K562 (cell line): Measurements from ENCODE around the gene NEDD1. TPM values are rescaled to one million over a fixed set of nuclear protein-coding genes. Genes with fewer than 3 reads are reported as not detected.

Experiments used
- ATAC-seq: fragments of 200-7000 bp; cut with Tn5 transposase; 3 replicates; pipeline ENCODE4 v1.9.1; 2020; ENCODE audit warnings: moderate library complexity
- BruUV-seq: library from RNA; stranded (reverse); fragments of 400-500 nt; replicated peaks from 2 replicates; lab custom pipeline; 2021; lab: Mats Ljungman, UMichigan
- CTCF ChIA-PET: fragments of 300-600 bp; formaldehyde crosslinking; extraction: SDS; loops from one replicate; lab custom pipeline; 2021; ENCODE audit warnings: low intra/inter-chr PET ratio; lab: Yijun Ruan, JAX
- POLR2A ChIA-PET: fragments of 300-600, 350-650 bp; sonication (Branson Sonifier 250); formaldehyde crosslinking; extraction: SDS; loops from one replicate; lab custom pipeline; 2021; ENCODE audit warnings: antibody characterized with exemption, inconsistent platforms; lab: Yijun Ruan, JAX
- DNase-seq, 4 experiments: peaks; one replicate each; pipeline versions ENCODE4 v3.0.0 to v3.0.0-alpha.2; 2011 to 2018; ENCODE audit warnings: low spot score in 3 of 4, mixed read lengths in 3 of 4; ENCODE audit errors: extremely low read depth in 1 of 4
- FAIRE-seq: peaks from 2 replicates; lab custom pipeline; 2011; peaks lifted over from hg19 to GRCh38; lab: Jason Lieb, UNC
- H2AFZ ChIP-seq: 2 replicates; pipeline ENCODE4 v1.6.0; 2011; ENCODE audit warnings: low read depth, low read length, control low read depth, inconsistent platforms
- H3K27ac ChIP-seq: fragments of 200-600 bp; 3 replicates; pipeline ENCODE4 v1.8.0; 2011; ENCODE audit warnings: low read depth, mild to moderate bottlenecking, control low read depth, inconsistent platforms, low read length, moderate library complexity, mixed read lengths; ENCODE audit errors: extremely low read depth
- H3K27me3 ChIP-seq, 2 experiments: fragments of 300-600 bp in 1 of 2; 2 replicates in 1 of 2; 3 replicates in 1 of 2; pipeline versions ENCODE4 v1.6.0 to v1.8.0; 2011; ENCODE audit warnings: inconsistent platforms in 2 of 2, low read length in 2 of 2, mild to moderate bottlenecking in 1 of 2, mixed read lengths in 1 of 2, moderate library complexity in 1 of 2; ENCODE audit not compliant: control insufficient read depth in 2 of 2, insufficient read depth in 2 of 2
- H3K36me3 ChIP-seq: fragments of 300-600 bp; 3 replicates; pipeline ENCODE4 v1.8.0; 2011; ENCODE audit warnings: mild to moderate bottlenecking, low read length, inconsistent platforms; ENCODE audit not compliant: control insufficient read depth, insufficient read depth
- H3K4me1 ChIP-seq, 2 experiments: fragments of 200-600 bp in 1 of 2; replicated peaks in 1 of 2; 2 replicates in 1 of 2; 3 replicates in 1 of 2; pipeline versions ENCODE4 v1.5.1 to v1.8.0; 2011; ENCODE audit warnings: inconsistent platforms in 2 of 2, low read length in 2 of 2, mild to moderate bottlenecking in 1 of 2, mixed read lengths in 1 of 2, moderate library complexity in 1 of 2; ENCODE audit not compliant: control insufficient read depth in 2 of 2, insufficient read depth in 2 of 2
- H3K4me2 ChIP-seq: 2 replicates; pipeline ENCODE4 v1.6.1; 2011; ENCODE audit warnings: low read length, control low read depth, inconsistent platforms, mixed read lengths; ENCODE audit not compliant: insufficient read depth
- H3K4me3 ChIP-seq: fragments of 200-600 bp; sonication (generic), shearing (Covaris generic); 2 replicates; pipeline ENCODE4 v1.5.1; 2016; ENCODE audit warnings: control low read depth, inconsistent platforms
- H3K79me2 ChIP-seq: fragments of 200-600 bp; 3 replicates; pipeline ENCODE4 v1.8.0; 2011; ENCODE audit warnings: low read length, inconsistent platforms; ENCODE audit not compliant: control insufficient read depth, insufficient read depth
- H3K9ac ChIP-seq, 2 experiments: 2 replicates each; pipeline versions ENCODE4 v1.6.0 to v1.6.1; 2011; ENCODE audit warnings: low read depth in 2 of 2, low read length in 2 of 2, control low read depth in 1 of 2, inconsistent platforms in 1 of 2, mild to moderate bottlenecking in 1 of 2, mixed read lengths in 1 of 2; ENCODE audit not compliant: insufficient read depth in 1 of 2
- H3K9me1 ChIP-seq: one replicate; pipeline ENCODE4 v1.6.0; 2011; ENCODE audit warnings: inconsistent platforms, mild to moderate bottlenecking, low read length, moderate library complexity; ENCODE audit not compliant: control insufficient read depth, insufficient read depth
- H3K9me3 ChIP-seq: replicated peaks from 2 replicates; pipeline ENCODE4 v1.5.1; 2011; ENCODE audit warnings: low read depth, low read length, inconsistent platforms; ENCODE audit not compliant: control insufficient read depth, insufficient read depth
- H4K20me1 ChIP-seq: replicated peaks from 2 replicates; pipeline ENCODE4 v1.6.1; 2011; ENCODE audit warnings: low read length, inconsistent platforms, mixed read lengths; ENCODE audit not compliant: control insufficient read depth, insufficient read depth
- ARHGAP35 ChIP-seq: fragments of 450-650 bp; IDR thresholded peaks from 2 replicates; pipeline ENCODE4 v1.6.1; 2018; ENCODE audit not compliant: partially characterized antibody
- MCM7 ChIP-seq, 2 experiments: fragments of 450-650 bp; IDR thresholded peaks; 2 replicates each; pipeline ENCODE4 v1.6.1; 2016 to 2018
- MEIS2 ChIP-seq: fragments of 450-650 bp; IDR thresholded peaks from 2 replicates; pipeline ENCODE4 v1.6.1; 2014; ENCODE audit warnings: mild to moderate bottlenecking; ENCODE audit not compliant: partially characterized antibody
- NFE2L1 ChIP-seq: fragments of 450-650 bp; IDR thresholded peaks from 2 replicates; pipeline ENCODE4 v1.6.1; 2016; ENCODE audit warnings: missing genetic modification characterization, low read depth, mild to moderate bottlenecking, missing compliant biosample characterization, moderate library complexity, borderline replicate concordance
- SAFB ChIP-seq: fragments of 200-400 bp; formaldehyde crosslinking; IDR thresholded peaks from 2 replicates; pipeline ENCODE4 v1.6.1; 2017; ENCODE audit warnings: low read depth, low read length, borderline replicate concordance
- ZNF584 ChIP-seq: fragments of 200-800 bp; sonication (Bioruptor generic); IDR thresholded peaks from 2 replicates; pipeline ENCODE4 v1.6.1; 2016; ENCODE audit warnings: low read depth, mild to moderate bottlenecking, missing genetic modification characterization, missing compliant biosample characterization
- ZSCAN29 ChIP-seq: fragments of 450-650 bp; IDR thresholded peaks from 2 replicates; pipeline ENCODE4 v1.6.1; 2017
- WGBS: fragments of 100-300 bp; shearing (Covaris generic); methylation state at CpG from one replicate; pipeline ENCODE4 v1.1.6; 2016; ENCODE audit warnings: low coverage, mixed read lengths; ENCODE audit not compliant: insufficient coverage; ENCODE audit errors: missing lambda C conversion rate; 5-methylcytosine and 5-hydroxymethylcytosine counted together
- in situ Hi-C: fragments of 300-500 bp; cut with MboI; formaldehyde crosslinking; loops from 4 replicates; pipeline ENCODE4 v1.15.0; 2018; ENCODE audit warnings: inconsistent platforms, mixed read lengths
- intact Hi-C: fragments of 100-400 bp; cut with micrococcal nuclease; formaldehyde crosslinking; loops from 2 replicates; pipeline ENCODE4 v1.14.2; 2022
- polyA plus RNA-seq, 8 experiments: library from polyadenylated mRNA; depleted of rRNA in 4 of 8; stranded (reverse) in 5 of 8; unstranded in 3 of 8; fragments of >200 nt; fragmentation: Nextera tagmentation in 2 of 8; fragmentation: Illumina TruSeq in 1 of 8; extraction: Ambion mirVana in 2 of 8; extraction: Trizol in 1 of 8; gene quantifications; 2 replicates each; pipeline versions ENCODE4 v1.2.1 to v1.2.3, GENCODE V29; 2011 to 2014; ENCODE audit warnings: inconsistent platforms in 1 of 8, missing spikeins in 1 of 8
- total RNA-seq, 7 experiments: library from RNA; depleted of rRNA in 6 of 7; stranded (reverse); fragments of >200 nt in 6 of 7; fragmentation: Illumina TruSeq in 2 of 7; extraction: Trizol in 2 of 7; gene quantifications; 2 replicates each; pipeline versions ENCODE4 v1.2.1 to v1.2.3, GENCODE V29; 2011 to 2021; ENCODE audit warnings: low replicate concordance in 1 of 7
- TF ChIP-seq, protein P1 (sequence below): fragments of 450-650 bp; IDR thresholded peaks from 2 replicates; pipeline ENCODE4 v1.6.1; 2018; ENCODE audit warnings: mild to moderate bottlenecking, low read depth; ENCODE audit not compliant: partially characterized antibody

Gene NEDD1
- total and polyA plus RNA-seq, 9 of the 15 experiments (the other 6 are each of a cell fraction or from before 2014, with no cell fraction given): 7.5 to 29.3 (median 14.8) TPM

DNA sequence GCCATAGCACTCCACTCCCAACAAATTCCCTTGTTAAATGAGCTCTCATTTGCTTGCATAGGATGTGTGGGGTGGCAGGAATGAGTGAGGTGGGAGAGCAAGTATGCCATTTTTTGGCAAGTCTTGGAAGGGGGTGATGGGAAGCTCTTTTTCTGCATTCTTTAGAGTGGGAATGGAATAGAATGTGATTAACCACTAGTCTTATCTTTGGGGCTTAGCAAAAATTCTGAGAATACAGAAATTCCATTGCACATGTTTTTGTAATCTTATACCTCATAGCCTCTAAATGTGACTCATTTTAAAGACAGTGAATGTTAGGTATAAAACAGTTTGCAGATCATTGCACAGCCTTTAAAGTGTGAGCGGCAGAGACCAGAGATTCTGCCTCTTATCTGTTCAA lies 28.4 kb upstream of the NEDD1 start:
- ATAC-seq (no peak), FAIRE-seq (no peak), DNase-seq (no peak)
- no TSS peak for BruUV-seq
- WGBS: 0% methylated on average over 1 of the region's 1 CpG
- H3K27ac ChIP-seq: no peak overlapping the region
- POLR2A ChIA-PET: interaction anchor here (1.0 kb wide), 1 partner anchor 15 kb away, joined by 4 read pairs; no protein-coding TSS in a partner anchor
- H3K4me2 ChIP-seq: no peak overlapping the region
- intact Hi-C loops: no loop called here
- H3K9me3 ChIP-seq: no peaks in the 10 kb centered on the region
- H3K36me3 ChIP-seq: no peaks in the 10 kb centered on the region
- no peak overlapping the region for H3K9ac ChIP-seq
- H3K4me3 ChIP-seq: no peak overlapping the region
- no peaks in the 10 kb centered on the region for H3K79me2 ChIP-seq
- CTCF ChIA-PET: no interaction called here
- in situ Hi-C loops: no loop called here
- peaks cover 3 to 5% of the 10 kb centered on the region in 2 experiments; a peak in 2 of 5 replicates for H3K27me3 ChIP-seq
- no peaks in the 10 kb centered on the region for H3K9me1 ChIP-seq
- H2AFZ ChIP-seq: no peak overlapping the region
- no peaks in the 10 kb centered on the region for H4K20me1 ChIP-seq
- no peak for TF ChIP-seq NFE2L1 (tag)
- TF ChIP-seq MCM7 (IDR thresholded peaks at IDR 0.05): no peak
- TF ChIP-seq ZSCAN29: no peak
- TF ChIP-seq ZNF584 (CRISPR knock-in tag): no peak
- TF ChIP-seq ARHGAP35: no peak
- no peak for TF ChIP-seq SAFB
- TF ChIP-seq MEIS2: no peak
- TF ChIP-seq, protein P1, sequence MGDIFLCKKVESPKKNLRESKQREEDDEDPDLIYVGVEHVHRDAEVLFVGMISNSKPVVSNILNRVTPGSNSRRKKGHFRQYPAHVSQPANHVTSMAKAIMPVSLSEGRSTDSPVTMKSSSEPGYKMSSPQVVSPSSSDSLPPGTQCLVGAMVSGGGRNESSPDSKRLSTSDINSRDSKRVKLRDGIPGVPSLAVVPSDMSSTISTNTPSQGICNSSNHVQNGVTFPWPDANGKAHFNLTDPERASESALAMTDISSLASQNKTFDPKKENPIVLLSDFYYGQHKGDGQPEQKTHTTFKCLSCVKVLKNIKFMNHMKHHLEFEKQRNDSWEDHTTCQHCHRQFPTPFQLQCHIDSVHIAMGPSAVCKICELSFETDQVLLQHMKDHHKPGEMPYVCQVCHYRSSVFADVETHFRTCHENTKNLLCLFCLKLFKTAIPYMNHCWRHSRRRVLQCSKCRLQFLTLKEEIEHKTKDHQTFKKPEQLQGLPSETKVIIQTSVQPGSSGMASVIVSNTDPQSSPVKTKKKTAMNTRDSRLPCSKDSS: no peak
- TF ChIP-seq, all 486 proteins: peak for 0
- no peaks in the 10 kb centered on the region for H3K4me1 ChIP-seq
